Measurements from ENCODE around the gene PAAF1.

Gene PAAF1

GRCh38 chr11:73972620-73973449, 96.0 kb downstream of the PAAF1 start:
- DNase-seq (ENCODE audit: low read depth), result no peak

DNA sequence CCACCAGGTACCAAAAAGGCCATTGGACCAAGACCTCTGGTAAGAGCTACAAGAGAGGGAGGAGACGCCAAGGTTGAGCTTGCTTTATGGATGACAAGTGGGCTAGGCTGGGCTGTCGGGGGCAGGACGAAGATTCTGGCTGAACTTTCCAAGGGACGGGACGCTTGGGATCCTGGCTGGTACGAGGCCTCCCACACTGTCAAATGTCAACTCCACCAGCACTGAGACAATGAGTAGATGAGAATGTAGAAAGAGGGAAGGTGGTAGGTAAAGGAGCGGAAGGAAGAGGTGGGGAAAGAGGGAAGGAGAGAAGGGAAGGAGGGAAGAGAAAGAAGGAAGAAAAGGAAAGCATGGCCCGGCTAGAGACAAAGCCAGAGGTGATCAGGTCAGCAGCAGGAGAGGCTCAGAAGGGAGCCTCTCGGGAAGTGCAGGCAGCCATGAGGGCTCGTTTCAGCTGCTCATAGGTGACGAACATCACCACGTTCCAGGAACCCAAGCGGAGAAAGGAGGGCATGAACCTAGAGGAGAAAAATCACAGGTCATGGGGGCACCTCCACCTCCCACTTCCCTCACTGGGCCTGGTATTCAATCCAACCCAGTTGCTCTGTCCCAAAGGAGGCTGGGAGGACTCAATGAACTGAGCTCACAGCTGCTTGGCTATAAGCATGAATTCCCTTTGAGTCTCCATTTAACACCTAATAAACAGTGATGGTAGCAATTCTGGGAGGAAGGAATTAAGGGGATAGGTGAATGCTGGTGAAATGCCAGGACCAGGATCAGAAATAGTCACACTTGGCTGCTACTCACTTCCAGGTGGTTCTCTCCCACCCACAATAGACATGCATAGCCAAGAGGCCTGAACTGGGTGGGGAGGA, 98.0 kb downstream of the PAAF1 start:
- no peak for DNase-seq (ENCODE audit: low read depth)

- no peak for DNase-seq (ENCODE audit: low read depth)
These were observed 98.6 kb downstream of the PAAF1 start for GRCh38 chr11:73975479-73975757.

- DNase-seq (ENCODE audit: low read depth), result no peak
These were observed 99.8 kb downstream of the PAAF1 start for GRCh38 chr11:73976451-73977151.

DNA sequence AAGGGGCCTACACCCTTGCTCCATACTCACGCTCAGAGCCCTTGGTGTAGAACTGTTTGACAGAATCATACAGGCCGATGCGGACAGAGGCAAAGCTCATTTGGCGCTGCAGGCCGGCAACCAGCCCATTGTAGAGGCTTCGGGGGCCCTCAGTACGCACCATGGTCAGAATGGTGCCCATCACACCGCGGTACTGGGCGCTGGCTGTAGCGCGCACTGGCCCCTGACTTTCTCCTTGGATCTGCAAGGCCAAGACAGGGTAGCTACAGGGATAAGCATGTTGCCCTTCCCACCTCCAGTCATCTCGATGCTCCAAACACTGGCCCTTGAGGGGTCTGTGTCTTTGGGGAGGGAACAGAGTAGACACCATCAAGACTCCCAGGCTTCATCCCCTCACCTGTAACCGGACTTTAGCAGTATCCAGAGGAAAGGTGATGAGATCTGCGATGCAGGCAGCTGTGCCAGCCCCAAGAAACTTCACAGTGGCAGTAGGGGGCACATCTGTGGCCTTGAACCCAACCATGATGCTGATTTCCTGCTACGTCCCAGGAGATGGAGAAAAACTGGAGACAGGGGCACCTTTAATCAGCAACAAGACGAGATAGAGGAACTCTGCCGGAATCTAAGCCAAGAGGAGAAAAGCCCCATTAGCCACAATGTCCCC, 101.2 kb downstream of the PAAF1 start:
- DNase-seq (ENCODE audit: low read depth), result no peak

DNA sequence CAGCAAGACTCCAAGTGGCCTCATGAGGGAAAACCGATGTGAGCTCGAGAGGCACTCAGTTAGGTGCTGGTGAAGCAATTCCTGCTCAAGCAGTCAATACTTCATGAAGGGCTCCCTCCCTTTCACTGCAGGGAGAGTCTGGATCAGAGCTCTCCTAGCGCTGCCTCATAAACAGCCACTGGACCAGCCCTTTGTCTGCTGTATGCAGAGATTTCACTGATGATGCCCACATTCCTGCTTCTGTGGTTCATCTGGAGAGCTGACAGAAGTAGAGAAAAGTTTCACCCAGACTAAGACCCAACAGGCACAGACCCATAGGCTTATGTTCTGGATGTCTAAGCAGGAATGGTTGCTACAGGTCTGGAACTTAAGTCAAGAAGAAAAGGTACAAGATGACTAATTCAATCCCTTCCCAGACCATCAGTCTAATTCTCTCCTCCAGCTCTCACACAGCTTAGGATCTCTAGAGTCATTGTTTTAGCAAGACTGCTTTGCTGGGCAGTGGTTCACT, 101.8 kb downstream of the PAAF1 start:
- no peak for DNase-seq (ENCODE audit: low read depth)

DNA sequence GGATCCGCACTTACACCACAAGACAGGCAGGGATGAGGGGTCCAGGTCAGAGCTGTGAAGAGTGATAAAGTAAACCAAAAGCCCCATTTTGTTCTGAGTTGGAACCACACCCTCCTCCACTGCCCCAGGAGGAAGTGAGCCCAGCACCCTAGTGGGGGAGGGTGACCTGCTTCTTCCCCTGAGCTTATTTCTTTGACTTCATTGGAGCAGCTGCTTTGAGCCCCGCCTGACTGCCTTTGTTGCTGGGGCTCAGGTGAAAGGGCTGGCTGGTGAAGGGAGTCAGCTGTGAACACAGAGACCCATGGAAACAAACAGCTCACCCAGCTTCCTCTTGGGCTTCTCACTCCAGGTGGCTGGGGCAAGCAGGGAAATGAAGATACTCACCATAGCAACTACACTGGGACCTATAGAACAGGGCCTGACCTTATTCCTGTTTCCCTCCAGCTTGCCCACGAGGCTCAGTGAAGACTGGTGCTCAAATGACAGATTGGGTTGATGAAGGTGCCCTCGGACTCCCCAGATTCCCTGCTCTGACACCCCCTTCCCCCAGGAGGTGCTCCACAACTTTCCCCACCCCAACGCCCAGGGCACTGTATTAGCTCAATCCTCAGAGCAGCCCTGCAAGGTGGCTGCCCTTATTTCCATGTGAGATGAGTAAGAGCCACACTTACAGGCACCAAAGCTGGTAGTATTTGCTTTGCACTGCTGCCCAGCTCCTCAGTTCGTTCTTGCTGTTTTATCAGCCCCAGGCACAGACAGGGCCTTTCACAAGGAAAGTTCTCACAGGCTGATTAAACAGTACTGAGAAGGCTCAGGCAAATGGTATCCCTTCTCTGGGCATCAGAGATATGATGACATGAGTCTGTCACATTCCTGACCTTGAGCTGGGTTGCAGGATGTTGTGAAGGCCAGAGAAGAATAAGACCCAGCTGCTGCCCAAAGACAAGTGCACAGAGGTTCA, 103.5 kb downstream of the PAAF1 start:
- DNase-seq (ENCODE audit: low read depth), result peak; percentile 70
